ENCODE data around the gene METTL2A. TPM values are rescaled to one million over a fixed set of nuclear protein-coding genes. Genes with fewer than 3 reads are reported as not detected.

METTL2A gene
- total and polyA plus RNA-seq, 2 experiments from 2014 or later = 22.9 to 42.3 TPM

GRCh38 chr17:62388856-62389255 lies 34.8 kb upstream of the METTL2A start (continued):
- TF ChIP-seq REST (IDR thresholded peaks at IDR 0.05; ENCODE audit: unreplicated experiment) = no peak

- no peak for DNase-seq (ENCODE audit: low spot score)
- H3K9me2 ChIP-seq (ENCODE audit: insufficient read depth) = no peaks in the 10 kb centered on the region
- no peaks in the 10 kb centered on the region for H3K9me3 Mint-ChIP-seq
- no peaks in the 10 kb centered on the region for H3F3A ChIP-seq (replicated peaks; ENCODE audit: low read depth)
- no peaks in the 10 kb centered on the region for H3K27me3 ChIP-seq (ENCODE audit: insufficient read depth)
- no peaks in the 10 kb centered on the region for H4K20me1 ChIP-seq (replicated peaks; ENCODE audit: insufficient read depth)
- H3K36me3 ChIP-seq (ENCODE audit: insufficient read depth) = no peaks in the 10 kb centered on the region
- no peak overlapping the region for H3K4me2 ChIP-seq
- H3K4me3 ChIP-seq = no peak overlapping the region
- H3K4me1 Mint-ChIP-seq = no peaks in the 10 kb centered on the region
- H2AFZ ChIP-seq = no peak overlapping the region
- H3K27me3 Mint-ChIP-seq (ENCODE audit: insufficient read depth, low read depth, poor library complexity) = no peaks in the 10 kb centered on the region
- no peak for ATAC-seq
- H3K27ac Mint-ChIP-seq = no peak overlapping the region
- no peak for TF ChIP-seq STAT1 (IDR thresholded peaks at IDR 0.05; ENCODE audit: unreplicated experiment)
- no peak overlapping the region for H3K27ac ChIP-seq (ENCODE audit: low read depth)
- no peak overlapping the region for H3K4me3 Mint-ChIP-seq
- no peaks in the 10 kb centered on the region for H3K79me2 ChIP-seq (replicated peaks; ENCODE audit: insufficient read depth)
- no peaks in the 10 kb centered on the region for H3K36me3 Mint-ChIP-seq (ENCODE audit: low read depth)
- H3K4me1 ChIP-seq (ENCODE audit: insufficient read depth) = no peaks in the 10 kb centered on the region
Observed at GRCh38 chr17:62392908-62393307, 30.8 kb upstream of the METTL2A start.

- Mint-ChIP-seq H3K9me3 (no peaks in the 10 kb centered on the region; the same call in 2 of the 3 replicates), H3K27me3 (ENCODE audit: insufficient read depth, low read depth, poor library complexity) (peaks cover 3% of the 10 kb centered on the region), H3K36me3 (ENCODE audit: low read depth) (no peaks in the 10 kb centered on the region), H3K4me1 (no peaks in the 10 kb centered on the region), H3K4me3 (no peak overlapping the region), H3K27ac (no peak overlapping the region)
- no peak overlapping the region for H2AFZ ChIP-seq
- no peak overlapping the region for H3K4me2 ChIP-seq
- H3F3A ChIP-seq (replicated peaks; ENCODE audit: low read depth) = no peaks in the 10 kb centered on the region
- H3K36me3 ChIP-seq (ENCODE audit: insufficient read depth) = no peaks in the 10 kb centered on the region
- H3K27ac ChIP-seq (ENCODE audit: low read depth) = no peak overlapping the region
- DNase-seq (ENCODE audit: low spot score) = no peak
- H3K9me2 ChIP-seq (ENCODE audit: insufficient read depth) = no peaks in the 10 kb centered on the region
- no peak for ATAC-seq
- no peak overlapping the region for H3K4me3 ChIP-seq
- no peaks in the 10 kb centered on the region for H4K20me1 ChIP-seq (replicated peaks; ENCODE audit: insufficient read depth)
- no peaks in the 10 kb centered on the region for H3K27me3 ChIP-seq (ENCODE audit: insufficient read depth)
- H3K4me1 ChIP-seq (ENCODE audit: insufficient read depth) = no peaks in the 10 kb centered on the region
- no peaks in the 10 kb centered on the region for H3K79me2 ChIP-seq (replicated peaks; ENCODE audit: insufficient read depth)
- TF ChIP-seq REST (IDR thresholded peaks at IDR 0.05; ENCODE audit: unreplicated experiment) (no peak), CREB1 (CRISPR knock-in tag; IDR thresholded peaks at IDR 0.05; ENCODE audit: low read depth) (no peak), POLR2AphosphoS5 (IDR thresholded peaks at IDR 0.05; ENCODE audit: low read depth) (no peak), STAT1 (IDR thresholded peaks at IDR 0.05; ENCODE audit: unreplicated experiment) (no peak), NANOG (IDR thresholded peaks at IDR 0.05; ENCODE audit: borderline replicate concordance) (no peak), EZH2phosphoT487 (IDR thresholded peaks at IDR 0.05; ENCODE audit: unreplicated experiment) (no peak), ETS1 (IDR thresholded peaks at IDR 0.05) (no peak), JUNB (IDR thresholded peaks at IDR 0.05; ENCODE audit: unreplicated experiment) (no peak), ZNF331 (CRISPR knock-in tag; IDR thresholded peaks at IDR 0.05; ENCODE audit: low read depth) (no peak), ZNF114 (CRISPR knock-in tag; IDR thresholded peaks at IDR 0.05) (no peak)
Observed at GRCh38 chr17:62398891-62399290, 24.8 kb upstream of the METTL2A start.

Data from GM23338 (cell line).